ENCODE results near the gene THOC5. TPM values are rescaled to one million over a fixed set of nuclear protein-coding genes. Genes with fewer than 3 reads are reported as not detected.
"Not testable (repeated sequence)": the region's sequence is repeated elsewhere in the genome, so short reads cannot be mapped to it uniquely, and the experiment has no call there.

The THOC5 gene
- total RNA-seq (27.0 and 41.3 TPM in 2 replicates), polyA plus RNA-seq (30.4 and 31.4 TPM in 2 replicates)

DNA sequence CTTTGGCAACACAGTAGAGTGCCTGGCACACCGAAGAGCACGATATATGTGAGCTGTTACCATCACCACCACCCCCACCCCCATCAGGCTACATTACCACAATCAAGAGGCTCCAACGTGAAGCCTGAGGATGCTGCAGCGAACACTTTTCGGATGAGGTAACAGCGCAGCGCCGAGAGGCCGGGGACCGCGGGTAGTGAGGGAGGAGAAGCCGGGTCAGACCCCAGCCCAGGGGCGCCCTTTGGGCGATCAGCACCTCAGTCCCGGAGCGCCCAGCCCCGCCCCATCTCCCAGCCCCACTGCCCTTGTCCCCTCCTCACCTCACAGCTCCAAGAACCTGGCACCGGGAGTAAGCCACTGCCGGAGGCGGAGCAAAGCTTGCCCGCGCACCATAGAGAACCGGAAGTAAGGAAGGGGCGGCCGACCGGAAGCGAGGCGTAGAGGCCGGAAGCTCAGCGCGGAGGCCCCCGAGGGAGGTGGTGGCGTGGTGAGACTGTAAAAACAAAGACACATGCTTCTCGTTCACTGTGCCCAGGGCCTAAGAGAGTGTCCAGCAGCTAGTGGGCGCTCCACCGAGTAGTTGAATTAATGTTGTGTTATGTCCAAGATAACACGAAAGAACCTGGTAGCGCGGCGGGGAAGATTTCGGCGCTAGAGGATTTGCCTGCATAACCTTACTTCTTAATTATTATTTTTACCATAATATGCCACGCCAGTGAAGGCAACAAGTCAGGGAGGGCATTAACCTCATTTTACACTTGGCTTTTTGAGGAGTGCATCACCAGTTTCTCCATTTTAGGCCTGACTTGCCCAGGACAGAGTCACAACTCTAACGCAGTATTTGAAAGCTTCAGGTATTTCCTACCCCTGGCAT lies at the start of gene THOC5:
THOC5 (minus strand) TSS at position 407 of the 874 bp plus-strand sequence. CDS start 4,610 bp downstream, outside the sequence.
- TF ChIP-seq, protein P1, sequence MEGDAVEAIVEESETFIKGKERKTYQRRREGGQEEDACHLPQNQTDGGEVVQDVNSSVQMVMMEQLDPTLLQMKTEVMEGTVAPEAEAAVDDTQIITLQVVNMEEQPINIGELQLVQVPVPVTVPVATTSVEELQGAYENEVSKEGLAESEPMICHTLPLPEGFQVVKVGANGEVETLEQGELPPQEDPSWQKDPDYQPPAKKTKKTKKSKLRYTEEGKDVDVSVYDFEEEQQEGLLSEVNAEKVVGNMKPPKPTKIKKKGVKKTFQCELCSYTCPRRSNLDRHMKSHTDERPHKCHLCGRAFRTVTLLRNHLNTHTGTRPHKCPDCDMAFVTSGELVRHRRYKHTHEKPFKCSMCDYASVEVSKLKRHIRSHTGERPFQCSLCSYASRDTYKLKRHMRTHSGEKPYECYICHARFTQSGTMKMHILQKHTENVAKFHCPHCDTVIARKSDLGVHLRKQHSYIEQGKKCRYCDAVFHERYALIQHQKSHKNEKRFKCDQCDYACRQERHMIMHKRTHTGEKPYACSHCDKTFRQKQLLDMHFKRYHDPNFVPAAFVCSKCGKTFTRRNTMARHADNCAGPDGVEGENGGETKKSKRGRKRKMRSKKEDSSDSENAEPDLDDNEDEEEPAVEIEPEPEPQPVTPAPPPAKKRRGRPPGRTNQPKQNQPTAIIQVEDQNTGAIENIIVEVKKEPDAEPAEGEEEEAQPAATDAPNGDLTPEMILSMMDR (IDR thresholded peaks at IDR 0.05; ENCODE audit: low read depth, low read length), result peak; percentile 65
- Histone ChIP-seq H3K36me3 (peaks cover 14% of the 10 kb centered on the region), H3K9me3 (ENCODE audit: low read depth) (no peaks in the 10 kb centered on the region), H3K4me1 (ENCODE audit: low read depth) (no peaks in the 10 kb centered on the region), H3K4me3 (peak within 1 kb of the TSS; percentile 45), H3K27me3 (no peaks in the 10 kb centered on the region), H3K27ac (peak within 1 kb of the TSS; percentile 93)
- peak; percentile 96 to 97 for DNase-seq (ENCODE audit: low read depth in 1 of 2, low spot score in 1 of 2)

DNA sequence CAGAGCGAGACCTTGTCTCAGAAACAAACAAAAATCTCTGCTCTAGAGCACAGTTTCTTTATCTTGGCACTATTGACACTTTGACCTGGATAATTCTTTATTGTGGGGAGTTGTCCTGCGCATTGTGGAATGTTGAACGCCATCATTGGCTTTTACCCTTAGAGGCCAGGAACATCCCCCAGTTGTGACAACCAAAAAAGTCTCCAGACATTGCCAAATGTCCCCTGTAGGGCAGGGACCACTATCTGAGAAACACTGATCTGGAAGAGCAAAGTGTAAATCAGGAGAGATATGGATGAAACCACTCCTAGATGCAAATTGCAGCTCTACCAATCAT lies 45.1 kb upstream of the THOC5 start:
- no peak overlapping the region for H3K4me3 ChIP-seq
- H3K27me3 ChIP-seq, result no peaks in the 10 kb centered on the region
- no peaks in the 10 kb centered on the region for H3K4me1 ChIP-seq (ENCODE audit: low read depth)
- H3K27ac ChIP-seq, result no peak overlapping the region
- DNase-seq (ENCODE audit: low read depth in 1 of 2, low spot score in 1 of 2), result no peak
- TF ChIP-seq, protein P1 (IDR thresholded peaks at IDR 0.05; ENCODE audit: low read depth, low read length), result no peak
- H3K36me3 ChIP-seq, result no peaks in the 10 kb centered on the region
- H3K9me3 ChIP-seq (ENCODE audit: low read depth), result no peaks in the 10 kb centered on the region

DNA sequence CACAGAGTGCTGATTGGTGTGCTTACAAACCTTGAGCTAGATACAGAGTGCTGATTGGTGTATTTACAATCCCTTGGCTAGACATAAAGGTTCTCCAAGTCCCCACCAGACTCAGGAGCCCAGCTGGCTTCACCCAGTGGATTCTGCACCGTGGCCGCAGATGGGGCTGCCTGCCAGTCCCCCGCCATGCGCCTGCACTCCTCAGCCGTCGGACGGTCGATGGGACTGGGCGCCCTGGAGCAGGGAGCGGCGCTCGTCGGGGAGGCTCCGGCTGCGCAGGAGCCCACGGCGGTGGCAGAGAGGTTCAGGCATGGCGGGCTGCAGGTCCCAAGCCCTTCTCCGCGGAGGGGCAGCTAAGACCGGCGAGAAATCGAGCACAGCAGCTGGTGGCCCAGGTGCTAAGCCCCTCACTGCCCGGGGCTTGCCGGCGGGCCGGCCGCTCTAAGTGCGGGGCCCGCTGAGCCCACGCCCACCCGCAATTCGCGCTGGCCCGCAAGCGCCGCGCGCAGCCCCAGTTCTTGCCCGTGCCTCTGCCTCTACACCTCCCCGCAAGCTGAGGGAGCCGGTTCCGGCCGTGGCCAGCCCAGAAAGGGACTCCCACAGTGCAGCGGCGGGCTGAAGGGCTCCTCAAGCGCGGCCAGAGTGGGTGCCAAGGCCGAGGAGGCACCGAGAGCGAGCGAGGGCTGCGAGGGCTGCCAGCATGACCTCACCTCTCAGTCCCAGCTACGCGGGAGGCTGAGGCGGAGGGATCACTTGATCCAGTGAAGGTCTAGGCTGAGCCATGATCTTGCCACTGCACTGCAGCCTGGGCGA lies 44.5 kb upstream of the THOC5 start:
- H3K4me1 ChIP-seq (ENCODE audit: low read depth); H3K36me3 ChIP-seq; H3K9me3 ChIP-seq (ENCODE audit: low read depth); DNase-seq (ENCODE audit: low read depth in 1 of 2, low spot score in 1 of 2); H3K4me3 ChIP-seq; H3K27me3 ChIP-seq; H3K27ac ChIP-seq: not testable (repeated sequence)

DNA sequence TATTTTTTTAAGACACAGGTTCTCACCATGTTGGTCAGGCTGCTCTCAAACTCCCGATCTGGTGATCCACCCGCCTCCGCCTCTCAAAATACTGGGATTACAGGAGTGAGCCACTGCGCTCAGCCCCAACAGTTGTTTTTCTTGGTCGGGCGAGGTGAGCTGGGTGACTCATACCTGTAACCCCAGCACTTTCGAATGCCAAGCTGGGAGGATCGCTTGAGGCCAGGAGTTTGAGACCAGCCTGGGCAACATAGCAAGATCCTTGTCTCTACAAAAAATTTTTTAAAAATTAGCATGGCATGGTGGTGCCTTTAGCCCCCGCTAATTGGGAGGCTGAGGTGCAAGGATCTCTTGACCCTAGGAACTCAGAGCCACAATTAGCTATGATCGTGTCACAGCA lies 42.9 kb upstream of the THOC5 start:
- H3K4me1 ChIP-seq (ENCODE audit: low read depth), result no peaks in the 10 kb centered on the region
- no peak for DNase-seq (ENCODE audit: low read depth in 1 of 2, low spot score in 1 of 2)
- no peaks in the 10 kb centered on the region for H3K27me3 ChIP-seq
- TF ChIP-seq, protein P1 (IDR thresholded peaks at IDR 0.05; ENCODE audit: low read depth, low read length), result no peak
- no peak overlapping the region for H3K4me3 ChIP-seq
- H3K9me3 ChIP-seq (ENCODE audit: low read depth), result no peaks in the 10 kb centered on the region
- no peak overlapping the region for H3K27ac ChIP-seq
- no peaks in the 10 kb centered on the region for H3K36me3 ChIP-seq

DNA sequence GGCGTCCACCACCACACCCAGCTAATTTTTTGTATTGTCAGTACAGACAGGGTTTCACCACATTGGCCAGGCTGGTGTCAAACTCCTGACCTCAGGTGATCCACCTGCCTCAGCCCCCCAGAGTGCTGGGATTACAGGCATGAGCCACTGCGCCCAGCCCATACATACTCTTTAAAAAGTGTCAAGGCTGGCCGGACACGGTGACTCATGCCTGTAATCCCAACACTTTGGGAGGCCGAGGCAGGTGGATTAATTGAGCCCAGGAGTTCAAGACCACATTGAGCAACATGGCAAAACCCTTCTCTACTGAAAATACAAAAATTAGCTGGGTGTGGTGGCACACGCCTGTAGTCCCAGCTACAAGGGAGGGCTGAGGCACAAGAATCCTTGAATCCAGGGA lies 40.9 kb upstream of the THOC5 start:
- DNase-seq (ENCODE audit: low read depth in 1 of 2, low spot score in 1 of 2); H3K27me3 ChIP-seq; H3K4me3 ChIP-seq; H3K36me3 ChIP-seq; H3K4me1 ChIP-seq (ENCODE audit: low read depth); H3K27ac ChIP-seq; H3K9me3 ChIP-seq (ENCODE audit: low read depth): not testable (repeated sequence)

DNA sequence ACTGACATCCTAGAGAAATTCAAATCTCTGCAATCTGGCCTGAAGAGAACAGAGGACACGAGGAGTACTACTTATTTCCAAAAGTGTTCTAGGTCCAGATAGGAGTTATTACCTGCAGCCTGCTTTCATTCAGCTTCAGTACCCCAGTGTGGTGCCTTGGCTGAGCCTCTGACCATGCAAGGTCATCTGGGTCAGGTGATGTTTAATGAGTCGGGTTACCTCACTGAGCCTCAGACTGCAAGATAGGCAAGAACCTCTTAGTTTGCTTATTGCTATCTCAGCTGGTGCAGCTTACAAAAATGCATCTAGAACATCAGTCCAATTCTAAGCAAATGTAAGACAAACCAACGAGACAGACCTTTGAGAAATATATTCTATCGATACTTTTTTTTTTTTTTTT lies 40.4 kb upstream of the THOC5 start:
- H3K36me3 ChIP-seq, result no peaks in the 10 kb centered on the region
- TF ChIP-seq, protein P1 (IDR thresholded peaks at IDR 0.05; ENCODE audit: low read depth, low read length), result no peak
- DNase-seq (ENCODE audit: low read depth in 1 of 2, low spot score in 1 of 2), result peak in 1 of 2 donors; percentile 15
- H3K4me3 ChIP-seq, result no peak overlapping the region
- H3K27me3 ChIP-seq, result no peaks in the 10 kb centered on the region
- H3K4me1 ChIP-seq (ENCODE audit: low read depth), result no peaks in the 10 kb centered on the region
- no peak overlapping the region for H3K27ac ChIP-seq
- no peaks in the 10 kb centered on the region for H3K9me3 ChIP-seq (ENCODE audit: low read depth)

All from cardiac muscle cell (in vitro differentiated cells and primary cell).